Esophagus muscularis mucosa (tissue), 4 donors: ENCODE results near the gene TAGLN. TPM values are rescaled to one million over a fixed set of nuclear protein-coding genes. Genes with fewer than 3 reads are reported as not detected.
A peak's percentile ranks its signal among the peaks of the same experiment; 100 is the strongest.
"Not testable (repeated sequence)": the region's sequence is repeated elsewhere in the genome, so short reads cannot be mapped to it uniquely, and the experiment has no call there.

Source experiments
- DNase-seq: peaks from one replicate; pipeline ENCODE4 v3.0.0-alpha.2; 2017; ENCODE audit errors: extremely low spot score
- H3K27ac ChIP-seq, 4 donors: fragments of 200-600 bp; sonication (generic); replicated peaks in 1 of 4; 1 replicate in 3 of 4; 2 replicates in 1 of 4; pipeline ENCODE4 v1.5.1; 2016 to 2019; ENCODE audit warnings: mild to moderate bottlenecking in 1 of 4
- H3K27me3 ChIP-seq, 4 donors: fragments of 200-600 bp; sonication (generic); one replicate each; pipeline versions ENCODE4 v1.5.1 to v1.6.0; 2016 to 2019
- H3K36me3 ChIP-seq, 4 donors: fragments of 200-600 bp; sonication (generic); one replicate each; pipeline ENCODE4 v1.5.1; 2016 to 2019
- H3K4me1 ChIP-seq, 4 donors: fragments of 200-600 bp; sonication (generic); one replicate each; pipeline ENCODE4 v1.5.1; 2016 to 2019
- H3K4me3 ChIP-seq, 4 donors: fragments of 200-600 bp; sonication (generic); 1 replicate in 2 of 4; 2 replicates in 2 of 4; pipeline ENCODE4 v1.5.1; 2016 to 2019; ENCODE audit warnings: mild to moderate bottlenecking in 4 of 4, moderate library complexity in 1 of 4
- H3K9me3 ChIP-seq, 4 donors: fragments of 200-600 bp; sonication (generic); 1 replicate in 3 of 4; 2 replicates in 1 of 4; pipeline ENCODE4 v1.5.1; 2016 to 2019
- EP300 ChIP-seq: sonication (generic); formaldehyde crosslinking; IDR thresholded peaks from one replicate; pipeline ENCODE4 v1.6.1; 2017; ENCODE audit warnings: antibody characterized with exemption
- POLR2A ChIP-seq: fragments of 450-650 bp; IDR thresholded peaks from one replicate; pipeline ENCODE4 v1.6.1; 2017; ENCODE audit warnings: antibody characterized with exemption, moderate library complexity, mild to moderate bottlenecking, low read depth
- POLR2AphosphoS5 ChIP-seq, 2 donors: sonication (generic); formaldehyde crosslinking; IDR thresholded peaks; one replicate each; pipeline ENCODE4 v1.6.1; 2017; ENCODE audit warnings: antibody characterized with exemption in 2 of 2
- WGBS: methylation state at CpG from one replicate; pipeline ENCODE4 v1.1.5; 2018; 5-methylcytosine and 5-hydroxymethylcytosine counted together
- intact Hi-C: fragments of 100-400 bp; cut with DNase I; formaldehyde crosslinking; loops from one replicate; pipeline ENCODE4 v1.15.1; 2023
- total RNA-seq, 4 donors: library from RNA; depleted of rRNA; stranded (reverse); fragments of >200 nt; gene quantifications; one replicate each; pipeline versions ENCODE4 v1.1.0 to v1.2.1, GENCODE V29; 2016
- TF ChIP-seq, protein P1 (sequence below), 3 experiments: fragments of 200-600 bp in 2 of 3; fragments of 450-650 bp in 1 of 3; sonication (generic) in 2 of 3; IDR thresholded peaks; one replicate each; pipeline ENCODE4 v1.5.1; 2017 to 2019; ENCODE audit warnings: antibody characterized with exemption in 3 of 3, mild to moderate bottlenecking in 2 of 3, moderate library complexity in 1 of 3

The TAGLN gene
- total RNA-seq, 4 donors from 2014 or later: 12,513 to 19,293 (median 14,679) TPM

DNA sequence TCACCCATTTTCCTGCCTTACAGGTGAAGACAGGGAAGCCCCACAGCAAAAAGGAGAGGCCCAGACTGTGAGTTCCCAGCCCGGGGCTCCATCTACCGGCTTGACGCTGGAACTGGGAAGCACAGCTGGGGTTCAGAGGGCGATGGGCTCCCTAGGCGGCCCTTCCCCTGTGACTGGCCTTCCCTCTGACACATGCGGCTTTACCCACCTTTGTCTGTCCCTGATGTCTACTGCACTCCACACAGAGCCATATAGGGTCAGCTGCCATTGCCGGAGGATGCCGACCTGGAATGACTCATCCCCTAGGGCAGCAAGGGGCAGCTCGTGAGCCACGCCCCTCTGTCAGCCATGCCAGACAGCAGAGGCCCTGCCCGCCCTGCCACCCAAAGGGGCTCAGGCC lies 7.7 kb downstream of the TAGLN start:
- H3K4me1 ChIP-seq: peaks cover 17 to 50% (median 39%) of the 10 kb centered on the region in 4 donors
- H3K9me3 ChIP-seq, H3K4me3 ChIP-seq, H3K27me3 ChIP-seq, intact Hi-C loops, DNase-seq: not testable (repeated sequence)
- TF ChIP-seq, protein P1, sequence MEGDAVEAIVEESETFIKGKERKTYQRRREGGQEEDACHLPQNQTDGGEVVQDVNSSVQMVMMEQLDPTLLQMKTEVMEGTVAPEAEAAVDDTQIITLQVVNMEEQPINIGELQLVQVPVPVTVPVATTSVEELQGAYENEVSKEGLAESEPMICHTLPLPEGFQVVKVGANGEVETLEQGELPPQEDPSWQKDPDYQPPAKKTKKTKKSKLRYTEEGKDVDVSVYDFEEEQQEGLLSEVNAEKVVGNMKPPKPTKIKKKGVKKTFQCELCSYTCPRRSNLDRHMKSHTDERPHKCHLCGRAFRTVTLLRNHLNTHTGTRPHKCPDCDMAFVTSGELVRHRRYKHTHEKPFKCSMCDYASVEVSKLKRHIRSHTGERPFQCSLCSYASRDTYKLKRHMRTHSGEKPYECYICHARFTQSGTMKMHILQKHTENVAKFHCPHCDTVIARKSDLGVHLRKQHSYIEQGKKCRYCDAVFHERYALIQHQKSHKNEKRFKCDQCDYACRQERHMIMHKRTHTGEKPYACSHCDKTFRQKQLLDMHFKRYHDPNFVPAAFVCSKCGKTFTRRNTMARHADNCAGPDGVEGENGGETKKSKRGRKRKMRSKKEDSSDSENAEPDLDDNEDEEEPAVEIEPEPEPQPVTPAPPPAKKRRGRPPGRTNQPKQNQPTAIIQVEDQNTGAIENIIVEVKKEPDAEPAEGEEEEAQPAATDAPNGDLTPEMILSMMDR (IDR thresholded peaks at IDR 0.05): peak in 1 of 3 experiments; percentile 10
- peak in 1 of 2 donors; percentile 67 for TF ChIP-seq POLR2AphosphoS5 (IDR thresholded peaks at IDR 0.05)
- WGBS: no CpG with 5 or more reads among the region's 11 CpGs
- H3K36me3 ChIP-seq: peaks cover 13 to 51% (median 38%) of the 10 kb centered on the region in 4 donors
- peak overlapping the region in 1 of 4 donors; percentile 77 for H3K27ac ChIP-seq

DNA sequence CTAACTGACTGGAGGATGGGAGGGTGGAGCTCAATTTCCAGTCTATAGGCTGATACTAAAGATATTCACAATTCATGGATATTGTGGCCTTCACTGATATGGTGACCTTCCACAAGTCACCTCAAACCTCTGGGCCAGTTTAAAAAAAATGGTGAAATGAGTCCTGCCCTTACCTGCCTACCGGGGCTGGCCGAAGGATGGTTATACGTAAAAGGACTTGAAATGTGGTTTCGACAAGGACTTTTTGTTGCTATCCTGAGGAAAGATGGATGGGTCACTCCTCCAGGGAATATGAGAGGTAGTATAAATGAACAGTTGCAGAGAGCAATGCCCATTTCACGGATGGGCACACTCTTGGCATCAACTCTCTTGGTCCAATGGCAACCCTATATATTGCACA lies 8.3 kb downstream of the TAGLN start:
- Histone ChIP-seq H3K27ac (peak overlapping the region in 2 of 4 donors; percentile 57 to 66), H3K36me3 (peaks cover 13 to 47% (median 37%) of the 10 kb centered on the region in 4 donors), H3K4me1 (peaks cover 17 to 45% (median 36%) of the 10 kb centered on the region in 4 donors)
- DNase-seq, H3K4me3 ChIP-seq, H3K27me3 ChIP-seq, intact Hi-C loops, H3K9me3 ChIP-seq: not testable (repeated sequence)
- peak in 1 of 2 donors; percentile 79 for TF ChIP-seq POLR2AphosphoS5 (IDR thresholded peaks at IDR 0.05)
- WGBS: 95% methylated on average over 4 of the region's 5 CpGs

DNA sequence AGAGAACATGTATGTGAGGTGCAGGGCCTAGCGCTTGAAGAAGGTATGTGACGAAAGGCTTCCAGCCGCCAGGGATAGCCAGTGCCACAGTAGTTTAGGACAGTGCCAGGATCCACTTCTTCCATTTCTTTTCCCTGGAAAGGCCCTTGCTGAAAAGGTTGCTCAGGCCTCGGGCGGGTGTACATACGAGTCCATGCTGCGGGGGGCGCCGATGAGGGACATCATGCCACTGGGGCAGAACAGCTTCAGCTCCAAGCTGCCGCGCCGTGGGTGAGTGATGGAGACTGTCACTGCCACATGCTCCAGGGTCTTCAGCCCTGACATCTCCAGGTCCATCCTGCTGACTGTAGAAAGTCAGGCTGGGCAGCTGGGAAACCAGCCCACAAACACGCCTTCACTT lies 9.5 kb downstream of the TAGLN start:
- intact Hi-C loops, H3K4me3 ChIP-seq, H3K27me3 ChIP-seq, H3K9me3 ChIP-seq, DNase-seq: not testable (repeated sequence)
- WGBS: 47% methylated on average over 3 of the region's 13 CpGs
- peaks cover 15 to 52% (median 36%) of the 10 kb centered on the region in 4 donors for H3K36me3 ChIP-seq
- H3K27ac ChIP-seq: peak overlapping the region in 3 of 4 donors; percentile 40 to 67 (median 55)
- peaks cover 17 to 34% (median 32%) of the 10 kb centered on the region in 4 donors for H3K4me1 ChIP-seq
- TF ChIP-seq POLR2AphosphoS5 (IDR thresholded peaks at IDR 0.05): peak; percentile 61 to 97
- TF ChIP-seq, protein P1 (IDR thresholded peaks at IDR 0.05): peak in 2 of 3 experiments; percentile 23 to 31

DNA sequence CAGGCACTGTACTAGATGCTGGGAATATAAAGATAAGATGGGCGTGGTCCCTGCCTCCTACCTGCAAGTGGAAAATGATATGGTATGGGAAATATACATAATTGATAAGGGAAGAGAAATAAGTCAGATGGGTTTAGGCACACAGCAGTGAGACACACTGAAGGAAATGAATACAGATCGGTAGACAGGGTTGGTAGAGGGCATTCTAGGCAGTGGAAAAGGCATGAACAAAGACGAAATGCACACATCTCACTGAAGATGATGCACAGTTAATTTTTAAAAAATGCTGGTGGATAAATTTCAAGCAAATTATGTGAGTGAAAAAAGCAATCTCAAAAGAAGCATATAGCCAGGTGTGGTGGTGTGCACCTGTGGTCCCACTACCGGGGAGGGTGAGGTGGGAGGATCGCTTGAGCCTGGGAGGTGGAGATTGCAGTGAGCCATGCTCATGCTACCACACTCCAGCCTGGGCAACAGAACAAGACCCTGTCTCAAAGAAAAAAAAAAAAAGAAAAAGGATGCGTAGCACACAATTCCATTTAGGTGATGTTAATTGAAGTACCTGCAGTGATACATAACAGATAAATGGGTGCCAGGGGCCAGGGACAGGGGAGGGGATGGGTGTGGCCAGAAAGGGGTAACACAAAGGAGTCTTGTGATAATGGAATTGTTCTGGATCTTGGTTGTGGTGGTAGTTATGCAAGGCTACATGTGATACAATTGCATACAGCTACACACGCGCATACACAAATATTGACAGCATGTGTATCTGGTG lies 10.4 kb downstream of the TAGLN start:
- peak; percentile 20 to 97 for TF ChIP-seq POLR2AphosphoS5 (IDR thresholded peaks at IDR 0.05)
- H3K9me3 ChIP-seq, intact Hi-C loops, DNase-seq, H3K27me3 ChIP-seq, H3K4me3 ChIP-seq: not testable (repeated sequence)
- H3K27ac ChIP-seq: peak overlapping the region in 3 of 4 donors; percentile 56 to 74 (median 65)
- H3K36me3 ChIP-seq: peaks cover 7 to 52% (median 33%) of the 10 kb centered on the region in 4 donors
- peaks cover 9 to 27% (median 25%) of the 10 kb centered on the region in 4 donors for H3K4me1 ChIP-seq
- WGBS: 86% methylated on average over 7 of the region's 8 CpGs

DNA sequence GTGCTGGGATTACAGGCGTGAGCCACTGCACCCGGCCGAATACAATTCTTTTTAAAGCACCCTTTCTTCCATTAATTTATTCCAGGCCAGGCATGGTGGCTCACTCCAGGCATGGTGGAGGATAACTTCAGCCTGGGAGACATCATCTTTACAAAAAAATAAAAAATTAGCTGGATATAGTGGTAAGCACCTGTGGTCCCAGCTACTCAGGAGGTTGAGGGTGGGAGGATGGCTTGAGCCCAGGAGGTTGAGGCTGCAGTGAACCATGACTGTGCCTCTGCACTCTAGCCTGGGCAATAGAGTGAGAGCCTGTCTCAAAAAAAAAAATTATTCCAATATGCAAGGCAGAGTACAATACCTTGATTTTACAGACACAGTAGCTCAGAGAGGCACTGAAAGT lies 11.4 kb downstream of the TAGLN start:
- TF ChIP-seq POLR2AphosphoS5 (IDR thresholded peaks at IDR 0.05) (peak in 1 of 2 donors; percentile 36), EP300 (no peak)
- H3K27ac ChIP-seq: peak overlapping the region; percentile 48 to 74 (median 60)
- intact Hi-C loops: no loop called here
- H3K27me3 ChIP-seq: no peaks in the 10 kb centered on the region
- H3K9me3 ChIP-seq: no peaks in the 10 kb centered on the region
- no peak overlapping the region for H3K4me3 ChIP-seq
- peaks cover 0 to 19% (median 14%) of the 10 kb centered on the region in 4 donors for H3K4me1 ChIP-seq
- WGBS: 96% methylated on average over 3 of the region's 3 CpGs
- H3K36me3 ChIP-seq: peaks cover 6 to 50% (median 30%) of the 10 kb centered on the region in 4 donors
- no peak for DNase-seq

DNA sequence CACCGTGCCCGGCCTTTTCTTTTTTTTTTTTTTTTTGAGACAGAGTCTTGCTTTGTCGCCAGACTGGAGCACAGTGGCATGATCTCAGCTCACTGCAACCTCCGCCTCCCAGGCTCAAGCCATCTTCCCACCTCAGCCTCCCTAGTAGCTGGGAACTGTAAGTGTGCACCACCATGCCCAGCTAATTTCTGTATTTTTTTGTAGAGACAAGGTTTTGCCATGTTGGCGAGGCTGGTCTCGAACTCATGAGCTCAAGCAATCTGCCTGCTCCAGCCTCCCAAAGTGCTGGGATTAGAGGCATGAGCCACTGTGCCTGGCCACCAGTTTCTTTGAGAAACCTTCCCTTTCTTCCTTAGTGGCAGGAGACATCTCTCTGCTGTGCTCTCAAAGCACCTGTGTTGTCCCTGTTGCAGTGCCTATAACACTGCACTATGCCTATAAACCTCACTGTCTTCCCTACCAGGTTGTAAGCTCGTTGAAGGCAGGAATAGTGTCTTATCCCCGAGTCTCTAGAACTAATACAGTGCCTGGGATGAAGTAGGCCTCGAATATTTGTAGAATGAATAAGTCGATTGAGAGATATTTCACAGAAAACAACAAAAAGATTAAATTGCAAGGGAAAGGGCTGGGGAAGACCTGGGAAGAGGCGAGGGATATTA lies 13.7 kb downstream of the TAGLN start:
- DNase-seq: no peak
- H3K27ac ChIP-seq: peak overlapping the region; percentile 8 to 36 (median 34)

More for the DNA sequence above, 13.7 kb downstream of the TAGLN start:
- Histone ChIP-seq H3K4me1 (peaks cover 9 to 41% (median 34%) of the 10 kb centered on the region in 4 donors), H3K9me3 (no peaks in the 10 kb centered on the region), H3K27me3 (no peaks in the 10 kb centered on the region), H3K36me3 (peaks cover 6 to 72% (median 39%) of the 10 kb centered on the region in 4 donors), H3K4me3 (no peak overlapping the region)
- intact Hi-C loops: no loop called here
- peak in 1 of 2 donors; percentile 63 for TF ChIP-seq POLR2AphosphoS5 (IDR thresholded peaks at IDR 0.05)
- TF ChIP-seq POLR2A: no peak
- no peak for TF ChIP-seq EP300
- TF ChIP-seq, protein P1 (IDR thresholded peaks at IDR 0.05): no peak
- 95% methylated on average over 11 of the region's 11 CpGs for WGBS
